Fibroblast of skin of back (primary cell): ENCODE results near the gene TMEM109.

Experiments
- DNase-seq: peaks from one replicate; pipeline ENCODE4 v3.0.0-alpha.2; 2013

TMEM109 gene

DNA sequence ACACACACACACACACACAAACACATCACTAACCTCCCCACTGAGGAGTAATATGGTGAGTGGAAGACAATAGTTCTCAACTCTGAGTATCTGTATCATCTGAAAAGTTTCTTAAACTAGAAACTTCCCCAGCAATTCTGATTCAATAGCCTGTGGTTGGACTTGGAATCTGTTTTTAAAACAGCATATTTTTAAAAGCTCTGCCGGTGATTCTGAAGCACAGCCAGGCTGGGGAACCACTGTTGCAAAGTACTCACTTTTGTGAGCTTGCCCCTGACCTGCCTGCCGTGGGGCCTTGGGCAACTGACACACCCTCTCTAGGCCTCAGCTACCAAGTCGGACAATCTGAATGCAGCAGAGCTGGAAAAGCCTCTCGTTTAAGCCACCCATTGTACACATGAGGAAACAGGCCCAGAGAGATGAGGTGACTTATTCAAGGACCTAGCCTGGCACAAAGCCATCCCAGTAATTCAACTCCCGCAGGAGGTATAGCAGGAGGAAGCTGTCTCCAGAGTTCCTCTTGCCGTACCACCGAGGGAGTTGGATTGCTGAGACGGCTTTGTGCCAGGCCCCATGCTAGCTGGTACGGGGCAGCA, 29.1 kb downstream of the TMEM109 start:
- DNase-seq: no peak

DNA sequence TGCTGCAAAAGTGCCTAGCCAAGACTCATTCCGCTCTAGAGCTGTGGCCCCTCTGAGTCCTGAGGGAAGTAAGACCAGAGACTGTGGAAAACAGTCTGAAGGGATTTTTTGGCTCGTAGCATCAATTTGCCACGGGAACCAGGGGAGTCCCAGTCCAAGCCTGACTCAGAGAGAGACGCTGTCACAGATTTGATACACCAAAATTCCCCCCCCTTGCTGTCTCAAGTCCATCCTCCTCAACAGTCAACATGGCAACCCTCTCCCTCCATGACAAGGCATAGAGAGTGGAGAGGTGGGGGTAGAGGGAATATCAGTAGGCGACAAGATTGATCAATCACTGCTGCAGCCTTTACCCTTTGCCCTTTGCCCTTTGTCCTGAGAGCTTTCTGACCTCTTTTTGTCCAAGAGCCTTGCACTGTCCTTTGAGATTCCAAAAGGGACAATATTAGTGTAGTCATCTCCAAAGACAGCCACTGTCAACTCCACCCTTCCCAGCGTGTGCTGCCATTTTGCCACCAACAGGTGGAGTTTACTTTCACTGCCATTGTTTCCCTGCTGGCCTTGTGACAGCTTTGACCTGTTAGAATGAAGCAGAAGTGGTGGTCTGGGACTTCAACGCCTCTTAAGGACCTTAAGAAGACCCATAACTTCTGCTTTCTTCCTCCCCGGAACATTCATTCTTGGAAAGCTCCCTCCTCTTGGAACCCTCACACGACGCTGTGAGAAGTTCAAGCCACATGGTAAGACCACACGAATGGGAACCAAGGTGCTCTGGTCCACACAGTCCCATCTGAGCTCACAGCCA, 30.7 kb downstream of the TMEM109 start:
- DNase-seq: no peak

DNA sequence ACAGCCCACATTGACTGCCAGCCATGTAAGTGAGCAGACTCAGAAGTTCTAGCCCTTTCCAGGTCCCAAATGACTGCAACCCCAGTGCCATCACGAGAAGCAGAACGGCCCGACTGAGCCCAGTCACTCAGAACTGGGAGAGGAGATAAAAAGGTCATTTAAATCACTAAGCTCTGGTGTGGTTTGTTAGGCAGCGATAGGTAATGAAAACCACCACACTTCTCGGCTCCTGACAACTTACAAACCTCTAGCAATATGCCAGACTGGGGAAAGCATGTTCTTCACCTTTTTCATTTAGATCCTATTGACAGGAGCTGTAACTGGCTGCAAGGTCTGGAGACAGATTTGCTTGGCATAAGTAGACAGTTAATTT, 31.3 kb downstream of the TMEM109 start:
- no peak for DNase-seq

DNA sequence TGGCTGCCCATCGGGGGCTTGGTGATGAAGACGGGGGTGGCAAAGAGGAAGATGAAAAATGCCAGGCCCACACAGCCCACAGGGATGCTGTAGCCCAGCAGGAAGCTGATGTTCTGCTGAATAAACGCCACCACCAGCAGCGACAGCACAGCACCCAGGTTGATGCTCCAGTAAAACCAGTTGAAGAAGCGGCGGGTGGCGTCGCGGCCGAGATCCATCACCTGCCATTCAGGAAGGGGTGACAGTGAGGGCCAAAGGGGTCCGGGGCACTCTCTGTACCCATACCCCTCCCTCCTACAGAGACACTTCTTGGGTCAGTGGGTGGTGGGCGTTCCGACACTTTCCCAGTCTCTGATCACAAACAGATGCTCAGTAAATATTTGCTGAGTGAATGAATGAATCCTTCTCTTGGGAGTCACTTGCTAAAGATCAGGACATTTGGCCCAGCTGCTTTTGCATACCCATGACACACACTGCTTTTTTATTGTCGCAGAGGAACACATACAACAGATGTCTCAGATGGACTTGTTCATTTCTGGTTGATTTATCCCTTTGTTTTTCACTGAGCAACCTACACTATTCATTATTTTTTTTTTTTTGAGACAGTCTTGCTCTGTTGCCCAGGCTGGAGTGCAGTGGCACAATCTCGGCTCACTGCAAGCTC, 32.8 kb downstream of the TMEM109 start:
- no peak for DNase-seq

DNA sequence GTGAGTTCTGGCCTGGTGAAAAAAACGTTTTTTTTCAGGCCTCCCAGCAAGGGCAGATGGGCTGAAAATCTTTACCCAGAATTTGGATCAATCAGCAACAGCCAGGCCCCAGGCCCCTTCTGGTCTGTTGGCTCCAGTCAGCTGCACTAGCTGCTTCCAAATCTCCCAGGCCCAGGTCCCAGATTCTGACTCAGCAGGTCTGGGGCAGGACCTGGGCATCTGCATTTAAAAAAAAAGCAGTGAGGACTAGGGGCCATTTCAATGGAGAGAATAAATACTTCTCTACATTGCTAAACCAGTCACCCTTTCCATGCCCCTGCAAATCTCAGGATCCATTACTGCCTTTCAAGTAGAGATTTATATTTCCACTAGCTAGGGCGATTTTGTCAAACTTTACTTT, 33.7 kb downstream of the TMEM109 start:
- no peak for DNase-seq

DNA sequence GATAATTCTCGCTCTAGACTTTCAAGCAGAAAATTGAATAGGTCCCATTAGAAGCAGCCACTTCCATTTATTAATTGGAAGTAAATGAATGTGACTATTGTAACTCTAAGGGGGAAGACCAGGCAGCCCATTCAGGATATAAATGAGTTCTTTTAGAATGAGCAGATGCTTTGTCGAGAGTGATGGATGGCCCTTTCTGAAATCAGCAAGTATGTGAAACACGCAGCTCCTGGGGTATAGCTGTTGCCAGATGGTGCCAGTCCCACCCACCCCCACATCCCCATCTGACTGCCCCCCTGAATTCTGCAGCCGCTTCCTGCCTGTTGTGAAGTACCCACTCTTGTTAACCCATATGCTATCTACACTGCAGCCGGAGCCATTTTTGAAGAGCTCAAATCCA, 34.3 kb downstream of the TMEM109 start:
- no peak for DNase-seq

DNA sequence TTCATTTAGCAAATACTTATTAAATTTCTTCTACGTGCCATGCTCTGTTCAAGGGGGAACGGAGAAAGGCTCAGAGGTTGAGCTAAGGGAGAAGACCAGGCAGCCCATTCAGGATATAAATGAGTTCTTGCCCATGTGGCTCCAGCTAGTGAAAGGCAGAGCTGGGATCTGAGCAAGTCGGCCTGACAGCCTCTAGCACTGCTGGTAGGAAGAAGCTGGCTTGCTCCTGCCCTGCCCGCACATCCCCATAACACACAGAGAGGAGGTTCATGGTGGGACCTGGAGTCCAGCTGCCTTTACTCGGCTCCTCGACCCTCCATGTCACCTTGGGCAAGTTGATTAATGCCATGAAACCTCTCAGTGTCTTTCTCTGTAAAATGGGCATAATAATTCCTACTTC, 36.1 kb downstream of the TMEM109 start:
- DNase-seq: no peak

DNA sequence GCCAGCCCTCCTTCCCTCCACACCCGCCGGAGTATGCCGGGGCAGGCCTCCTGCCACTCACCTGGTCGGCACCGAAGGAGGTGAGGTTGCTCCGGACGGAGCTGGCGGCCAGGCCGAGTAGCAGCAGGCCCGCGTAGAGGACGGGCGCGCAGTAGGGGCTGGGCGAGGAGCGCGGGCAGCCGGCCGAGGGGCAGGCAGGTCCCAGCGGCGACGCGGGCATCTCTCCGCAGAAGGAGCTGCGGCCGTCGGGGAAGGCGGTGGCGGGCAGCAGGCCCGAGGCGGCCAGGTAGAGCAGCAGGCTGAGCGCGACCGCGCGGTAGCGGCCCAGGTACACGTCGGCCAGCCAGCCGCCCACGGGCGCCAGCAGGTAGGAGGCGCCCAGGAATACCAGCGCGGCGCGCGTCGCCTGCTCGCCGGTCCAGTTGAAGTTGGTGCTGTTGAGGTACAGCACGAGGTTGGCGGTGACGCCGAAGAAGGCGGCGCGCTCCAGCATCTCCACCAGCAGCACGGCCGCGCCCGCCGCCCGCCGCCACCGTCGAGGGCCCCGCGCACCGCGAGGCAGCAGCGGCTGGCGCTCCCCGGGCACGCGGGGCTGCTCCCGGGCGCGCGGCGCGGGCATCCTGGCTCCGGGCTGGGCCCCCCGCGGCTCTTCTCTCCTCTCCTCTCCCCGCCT, 37.1 kb downstream of the TMEM109 start:
- DNase-seq: no peak

DNA sequence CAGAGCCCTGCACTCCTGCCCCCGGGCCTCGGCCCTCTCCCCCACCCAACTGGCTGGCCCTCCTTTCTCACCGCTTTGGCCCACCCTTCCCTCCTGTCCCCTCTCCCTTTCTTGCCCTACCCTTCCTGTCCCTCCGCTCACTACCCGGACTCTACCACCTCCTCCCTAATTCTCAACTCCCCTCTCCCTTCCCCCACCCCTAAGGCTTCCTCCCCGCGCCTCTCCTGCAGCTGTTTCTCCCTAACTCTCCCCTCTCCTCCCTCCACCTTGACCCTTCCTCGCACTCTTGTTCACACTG, 37.6 kb downstream of the TMEM109 start:
- peak; percentile 9 for DNase-seq

DNA sequence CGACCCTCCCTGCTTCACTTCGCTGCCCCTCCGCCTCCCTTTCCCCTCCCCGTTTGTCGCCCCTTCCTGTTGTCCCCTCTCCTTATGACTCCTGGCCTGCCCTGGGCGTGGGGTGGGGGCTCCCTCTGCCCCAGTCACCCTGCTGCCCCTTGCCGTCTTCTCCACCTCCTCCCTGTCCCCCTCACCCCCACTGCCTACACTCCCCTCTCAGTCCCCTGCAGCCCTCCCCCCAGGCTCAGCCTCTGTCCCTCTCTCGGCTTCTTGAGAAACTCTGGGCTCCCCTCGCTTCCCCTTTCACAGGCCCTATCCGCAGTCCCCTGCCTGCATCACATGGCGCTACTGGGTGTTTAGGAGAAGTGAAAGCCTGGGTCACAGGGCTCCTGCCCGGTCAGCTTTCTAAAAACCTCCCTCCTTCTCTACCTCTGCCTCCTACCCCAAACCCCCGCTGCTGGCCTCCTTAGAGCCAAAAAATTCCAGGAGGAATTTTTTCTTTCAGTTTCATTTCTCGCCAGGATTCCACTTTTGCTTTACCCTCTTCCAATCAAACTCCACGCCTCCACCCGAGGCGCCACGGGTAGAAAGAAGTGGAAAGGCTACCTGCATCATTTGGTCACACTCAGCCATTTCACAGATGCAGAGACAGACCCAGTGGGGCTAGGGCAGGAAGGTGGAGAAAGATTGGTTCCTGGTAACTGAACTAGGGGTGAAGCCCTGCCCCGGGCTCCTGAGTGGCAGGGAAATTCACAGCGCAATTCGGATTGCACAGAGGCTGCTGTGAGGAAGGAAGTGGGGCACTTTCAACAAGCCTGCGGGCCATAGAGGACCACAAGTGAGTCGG, 38.2 kb downstream of the TMEM109 start, which contains the start of gene SLC15A3:
TSS of gene SLC15A3 (minus strand) at position 273 of the 838 bp plus-strand sequence. CDS start 625 bp downstream, outside the sequence.
- DNase-seq: peak; percentile 38

DNA sequence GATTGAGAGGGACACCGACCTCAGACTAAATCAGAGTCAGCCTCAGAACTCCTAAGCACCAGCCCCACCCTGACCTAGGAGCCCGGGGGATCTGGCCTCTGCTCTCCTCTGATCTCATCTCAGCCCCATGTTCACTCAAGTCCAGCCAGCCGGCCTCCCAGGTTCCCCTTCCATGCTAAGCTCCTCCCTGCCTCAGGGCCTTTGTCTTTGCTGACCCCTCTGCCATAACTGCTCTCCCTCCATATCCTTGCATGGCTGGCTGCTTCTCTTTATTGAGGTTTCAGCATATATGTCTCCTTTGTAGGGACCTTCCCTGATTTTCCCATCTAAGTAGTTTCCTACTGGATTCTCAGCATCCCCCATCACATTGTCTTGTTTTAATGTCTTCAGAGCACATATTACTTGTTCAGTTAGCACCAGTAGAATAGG, 38.8 kb downstream of the TMEM109 start:
- DNase-seq: no peak

DNA sequence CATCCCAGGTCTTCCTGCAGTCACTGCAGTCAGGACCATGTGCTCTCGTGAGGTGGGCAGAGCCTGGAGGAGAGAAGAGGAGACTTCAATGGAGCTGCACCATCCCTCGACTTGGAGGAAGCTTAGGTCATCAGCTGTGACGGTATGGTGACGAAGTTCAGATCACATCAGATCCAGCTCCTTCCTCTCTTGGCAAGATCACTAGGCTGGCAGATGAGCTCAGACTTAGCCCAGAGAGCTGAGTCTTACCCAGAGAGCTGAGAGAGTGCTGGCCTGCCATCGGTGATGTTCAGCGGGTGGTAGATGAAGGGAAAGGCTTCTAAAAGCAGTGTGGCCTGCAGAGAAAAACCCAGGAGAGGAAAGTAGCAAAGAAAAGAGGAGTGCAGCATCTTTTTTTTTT, 39.8 kb downstream of the TMEM109 start:
- DNase-seq: peak; percentile 26

DNA sequence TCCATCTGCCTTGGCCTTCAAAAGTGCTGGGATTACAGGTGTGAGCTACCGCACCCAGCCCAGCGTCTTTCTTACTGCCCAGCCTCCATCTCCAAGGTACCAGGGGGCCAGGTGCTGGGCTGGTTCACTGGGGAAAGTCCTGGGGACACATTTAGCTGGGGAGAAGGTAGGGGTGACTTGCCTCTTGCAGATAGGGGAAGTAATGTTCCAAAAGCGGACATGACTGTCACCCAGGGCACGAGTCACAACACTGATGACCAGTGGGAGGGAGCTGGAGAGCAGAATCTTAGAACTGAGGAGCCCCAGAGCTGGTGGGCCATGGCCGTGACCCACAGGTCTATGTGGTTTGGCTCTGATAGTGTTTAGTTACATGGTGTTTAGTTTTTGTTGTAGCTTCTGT, 40.5 kb downstream of the TMEM109 start:
- no peak for DNase-seq

DNA sequence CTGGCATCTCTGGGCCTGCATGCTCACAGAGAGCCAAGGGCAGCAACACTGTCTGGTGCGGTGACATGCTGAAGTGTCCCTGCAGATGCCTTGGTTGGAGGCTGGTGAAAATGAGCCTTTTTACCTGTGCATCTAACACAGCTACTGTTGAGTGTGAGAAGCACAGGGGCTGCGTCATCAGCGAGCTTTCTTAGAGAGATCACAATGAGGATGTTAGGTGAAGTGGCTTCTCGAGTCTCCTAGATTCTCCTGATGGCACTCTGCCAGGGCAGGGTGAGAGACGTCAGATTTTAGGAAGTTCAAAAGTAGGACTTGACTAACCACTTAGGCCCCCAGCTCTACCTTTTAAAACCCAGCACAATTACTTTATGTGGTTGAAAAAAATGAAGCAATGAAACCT, 41.6 kb downstream of the TMEM109 start:
- no peak for DNase-seq

DNA sequence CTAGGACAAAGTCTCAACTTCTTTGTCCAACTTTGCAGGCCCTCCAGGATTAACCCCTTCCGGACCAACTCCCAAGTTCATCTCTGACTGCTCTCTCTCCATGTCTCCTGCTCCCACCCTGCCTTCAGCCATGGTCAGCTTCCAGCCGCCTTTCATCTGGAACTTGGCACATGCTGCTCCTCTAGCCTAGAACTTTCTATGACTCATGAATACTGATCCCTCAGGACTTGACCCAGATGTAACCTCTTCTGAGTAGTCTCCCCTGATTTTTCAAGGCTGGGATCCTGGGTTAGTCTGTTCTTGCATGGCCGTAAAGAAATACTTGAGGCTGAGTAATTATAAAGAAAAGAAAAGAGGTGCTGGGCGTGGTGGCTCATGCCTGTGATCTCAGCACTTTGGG, 43.2 kb downstream of the TMEM109 start:
- peak; percentile 37 for DNase-seq

DNA sequence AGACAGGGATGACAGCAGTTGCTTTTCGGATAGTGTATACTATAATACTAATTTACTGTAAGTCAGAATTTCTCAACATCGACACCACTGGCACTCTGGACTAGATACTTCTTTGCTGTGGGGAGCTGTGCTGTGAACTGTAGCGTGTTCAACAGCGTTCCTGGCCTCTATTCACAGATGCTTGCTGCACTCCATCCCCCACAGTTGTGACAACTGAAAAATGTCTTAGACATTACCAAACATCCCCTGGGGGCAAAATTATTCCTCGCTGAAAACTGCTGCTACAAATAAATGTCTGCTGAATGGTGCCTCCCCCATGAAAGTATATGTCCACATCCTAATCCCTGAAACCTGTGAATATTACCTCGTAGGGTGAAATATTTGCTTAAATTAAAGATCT, 45.5 kb downstream of the TMEM109 start:
- peak; percentile 74 for DNase-seq

DNA sequence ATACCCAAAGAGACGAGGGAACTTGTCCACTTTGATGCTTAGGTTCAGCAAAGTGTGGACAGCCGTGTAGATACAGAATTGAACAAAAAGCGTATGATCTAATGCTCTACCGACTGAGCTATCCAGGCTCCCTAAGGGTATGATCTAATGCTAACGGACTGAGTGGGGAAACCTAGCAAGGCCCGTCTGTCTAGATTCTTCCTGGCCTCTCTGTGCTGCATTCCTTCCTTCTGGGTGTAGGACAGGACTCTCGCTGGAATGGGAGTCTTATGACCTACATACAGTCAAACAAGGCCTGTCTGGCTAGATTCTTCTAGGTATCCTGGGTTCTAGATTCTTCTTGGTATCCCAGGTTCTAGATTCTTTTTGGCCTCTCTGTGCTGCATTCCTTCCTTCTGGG, 46.4 kb downstream of the TMEM109 start:
- DNase-seq: peak; percentile 58

DNA sequence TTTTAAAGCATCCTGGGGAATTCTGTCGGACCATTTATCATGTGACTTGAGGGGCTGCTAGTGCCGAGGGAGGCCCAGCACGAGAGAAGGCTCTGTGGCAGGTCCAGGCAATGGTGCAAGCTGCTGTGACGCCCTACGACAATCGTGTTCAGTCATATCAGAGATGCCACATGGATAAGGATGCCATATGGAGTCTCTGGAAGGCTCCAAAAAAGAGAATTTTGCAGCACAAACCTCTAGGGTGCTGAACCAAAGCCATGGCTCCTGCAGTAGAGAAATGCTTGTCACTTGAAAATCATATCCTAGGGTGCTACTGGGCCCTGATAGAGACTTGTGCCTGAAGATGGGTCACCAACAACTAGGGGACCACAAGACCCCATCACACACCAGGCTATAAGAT, 50.8 kb downstream of the TMEM109 start:
- no peak for DNase-seq

DNA sequence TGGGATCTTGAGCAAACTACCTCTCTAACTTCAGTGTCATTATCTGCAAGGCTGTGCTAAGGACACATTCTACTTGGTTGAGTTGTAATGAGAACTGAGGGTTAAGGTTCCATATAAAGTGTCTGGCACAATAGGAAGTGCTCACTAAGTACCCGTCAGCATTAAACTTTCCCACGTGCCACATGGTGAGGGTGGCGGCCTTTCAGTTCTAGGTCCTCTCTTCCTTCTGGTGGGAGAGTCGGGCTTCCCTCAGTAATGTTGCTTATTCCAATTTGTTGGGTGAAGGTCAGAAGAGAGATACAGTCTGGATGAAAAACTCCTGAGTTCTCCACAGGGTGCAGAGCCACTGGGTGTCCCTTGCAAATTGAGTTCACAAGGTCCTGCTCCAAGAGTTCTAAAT, 52.9 kb downstream of the TMEM109 start:
- DNase-seq: no peak

DNA sequence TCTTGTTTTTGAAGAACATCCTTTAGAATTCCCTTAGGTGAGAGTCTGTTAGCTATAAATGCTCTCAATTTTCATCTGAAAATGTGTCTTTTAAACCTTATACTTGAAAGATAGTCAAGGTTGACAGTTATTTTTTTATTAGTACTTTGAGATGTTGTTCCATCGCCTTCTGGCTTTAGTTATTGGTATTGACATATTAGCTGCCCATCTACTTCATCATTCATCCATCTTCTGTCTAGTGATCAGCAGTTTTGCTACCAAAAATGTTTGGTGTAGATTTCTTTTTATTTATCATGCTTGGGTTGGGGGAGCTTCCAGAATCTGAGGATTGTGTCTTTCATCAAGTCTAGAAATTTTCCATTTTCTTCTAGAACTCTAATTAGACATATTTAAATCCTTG, 54.3 kb downstream of the TMEM109 start:
- DNase-seq: no peak

DNA sequence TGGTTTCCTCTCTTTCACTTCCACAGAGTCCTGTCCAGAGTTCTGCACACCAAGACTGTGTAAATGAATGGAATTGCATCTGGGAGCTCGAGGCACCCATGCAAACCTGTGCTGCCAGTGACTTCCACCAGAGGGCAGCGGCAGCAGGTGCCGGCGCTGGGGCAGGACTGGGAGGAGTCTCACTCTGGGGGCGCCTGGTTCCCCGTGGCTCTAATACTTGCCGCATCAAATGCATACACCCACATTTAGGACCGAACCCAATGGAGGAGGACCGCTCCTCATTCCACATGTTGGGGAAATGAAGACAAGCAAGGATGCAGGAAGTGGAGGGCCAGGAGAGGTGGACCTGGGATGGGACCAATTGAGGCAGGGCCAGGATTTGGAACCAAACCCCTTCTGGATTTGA, 56.4 kb downstream of the TMEM109 start:
- DNase-seq: peak; percentile 26

DNA sequence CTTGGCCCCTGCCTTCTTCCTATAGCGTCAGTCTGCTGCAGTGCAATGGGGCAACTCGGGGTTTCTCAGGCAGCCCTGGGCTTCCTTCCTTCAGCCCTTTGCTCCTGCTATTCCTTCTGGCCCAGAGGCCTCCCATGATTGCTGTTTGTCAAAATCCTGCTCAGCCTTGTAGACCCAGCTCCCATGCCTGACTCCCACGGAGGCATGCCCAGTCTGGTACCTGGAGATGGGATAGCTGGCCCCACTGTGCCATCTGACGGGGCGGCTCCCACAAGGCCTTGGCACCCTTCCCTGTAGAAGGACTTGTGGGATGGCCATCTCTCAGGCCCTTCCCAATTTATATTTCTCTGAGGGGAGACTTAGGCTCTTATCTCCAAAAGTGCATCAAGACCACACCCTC, 56.9 kb downstream of the TMEM109 start:
- DNase-seq: no peak

DNA sequence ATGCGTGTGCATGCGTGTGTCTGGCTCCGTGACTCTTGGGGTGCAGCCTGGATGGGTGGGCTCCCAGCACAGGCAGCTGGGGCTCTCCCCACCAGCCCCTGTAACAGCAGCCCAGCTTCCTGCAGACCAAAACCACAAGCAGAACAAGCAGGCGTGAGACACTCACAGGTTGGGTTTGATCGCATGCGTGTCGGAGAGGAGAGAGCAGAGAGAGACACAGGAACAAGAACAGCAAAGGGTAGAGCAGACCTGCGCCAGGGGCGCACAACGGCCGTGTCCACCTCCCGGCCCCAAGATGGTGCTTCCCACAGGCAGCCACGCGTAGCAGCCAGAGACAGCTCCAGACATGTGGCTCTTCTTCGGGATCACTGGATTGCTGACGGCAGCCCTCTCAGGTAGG, 57.6 kb downstream of the TMEM109 start, which contains the start of gene CD6:
TSS of gene CD6 (plus strand) at position 161 of the 400 bp plus-strand sequence. CDS start at position 347, 186 bp downstream.
- no peak for DNase-seq
